DMS 273 treated with DMSO at 0.1 percent for 48 hours (cell line): ENCODE results near the gene DIPK1B.

ENCODE experiments used
- DNase-seq: peaks from one replicate; lab custom pipeline; 2025; lab: John Stamatoyannopoulos, UW

Gene DIPK1B

DNA sequence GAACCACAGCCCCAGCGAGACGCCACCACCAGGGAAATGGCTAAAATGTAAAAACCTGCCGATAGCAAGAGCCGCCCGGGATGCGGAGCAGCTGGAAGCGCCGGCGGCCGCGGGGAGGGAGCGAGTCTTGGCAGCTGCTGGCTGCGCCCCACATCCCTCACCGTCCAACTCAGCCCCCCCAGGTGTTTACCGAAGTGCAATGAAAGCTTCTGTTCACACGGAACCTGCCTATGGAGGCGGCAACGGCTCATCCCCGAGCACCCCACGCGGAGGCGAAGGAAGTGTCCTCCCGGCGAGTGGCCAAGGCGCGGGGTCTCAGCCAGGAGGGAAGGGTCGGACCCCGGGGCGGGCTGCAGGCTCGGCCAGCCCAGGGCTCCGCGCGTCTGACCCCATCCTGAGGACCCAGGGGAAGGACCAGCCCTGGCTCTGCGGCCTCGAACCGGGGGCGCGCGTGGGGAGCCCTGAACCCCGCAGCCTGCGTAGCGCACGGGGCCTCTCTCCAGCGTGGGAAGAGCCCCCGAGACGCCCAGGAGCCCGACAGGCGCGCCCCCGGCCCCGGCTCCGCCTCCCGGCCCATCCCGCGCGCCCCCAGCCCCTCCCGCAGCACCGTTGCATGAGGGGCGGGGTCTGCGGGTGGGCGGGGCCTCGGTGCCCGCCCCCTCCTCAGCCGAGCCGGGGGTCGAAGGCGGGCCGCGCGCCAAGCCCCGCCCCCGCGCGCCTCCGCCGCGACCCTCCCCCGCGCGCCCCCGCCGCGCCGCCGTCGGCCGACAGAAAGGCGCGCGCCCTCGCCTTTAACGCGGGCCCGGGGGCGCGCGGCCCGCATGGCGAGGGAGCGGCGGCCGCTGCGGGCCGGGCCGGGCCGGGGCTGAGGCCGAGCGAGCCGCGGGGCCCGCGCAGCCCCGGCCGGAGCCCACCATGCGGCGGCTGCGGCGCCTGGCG, at the start of gene DIPK1B:
Gene DIPK1B, plus strand, starts transcription at position 822 of the 939 bp plus-strand sequence. Its CDS starts 94 bp downstream, at position 916.
- no peak for DNase-seq

DNA sequence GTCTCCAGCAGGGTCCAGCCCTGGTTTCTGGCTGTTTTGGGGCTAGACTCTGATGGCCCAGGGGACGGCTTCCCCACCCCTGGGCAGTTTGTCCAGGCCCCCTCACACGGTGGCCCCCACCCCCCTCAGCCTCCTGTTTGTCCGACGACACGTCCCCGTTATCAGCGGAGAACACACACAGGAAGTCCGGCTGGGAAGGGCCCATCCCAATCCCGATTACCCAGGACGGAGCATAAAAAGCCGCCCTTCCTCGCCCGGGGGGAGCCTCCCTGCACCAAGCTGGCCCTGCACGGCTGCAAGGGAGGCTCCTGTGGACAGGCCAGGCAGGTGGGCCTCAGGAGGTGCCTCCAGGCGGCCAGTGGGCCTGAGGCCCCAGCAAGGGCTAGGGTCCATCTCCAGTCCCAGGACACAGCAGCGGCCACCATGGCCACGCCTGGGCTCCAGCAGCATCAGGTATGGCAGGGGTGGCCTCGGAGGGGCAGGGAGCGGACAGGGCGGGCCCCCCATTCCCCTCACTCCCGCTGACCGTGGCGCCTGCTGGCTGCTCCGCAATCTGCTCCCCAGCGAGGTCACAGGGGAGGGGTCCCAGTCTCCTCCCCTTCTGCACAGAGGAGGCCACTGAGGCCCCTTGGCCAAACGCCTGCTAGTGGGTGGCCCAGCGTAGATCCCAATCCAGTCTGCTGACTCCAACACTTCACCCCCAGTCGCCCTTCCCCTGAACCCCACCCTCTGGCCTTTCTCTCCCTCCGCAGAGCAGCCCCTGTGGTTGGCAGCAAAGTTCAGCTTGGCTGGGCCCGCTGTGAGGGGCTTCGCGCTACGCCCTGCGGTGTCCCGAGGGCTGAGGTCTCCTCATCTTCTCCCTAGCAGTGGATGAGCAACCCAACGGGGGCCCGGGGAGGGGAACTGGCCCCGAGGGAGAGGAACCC, 49.5 kb upstream of the DIPK1B start, which contains the start of gene EGFL7:
Gene EGFL7, plus strand, starts transcription at position 261 of the 926 bp plus-strand sequence. CDS start 5,367 bp downstream, outside the sequence.
- no peak for DNase-seq

DNA sequence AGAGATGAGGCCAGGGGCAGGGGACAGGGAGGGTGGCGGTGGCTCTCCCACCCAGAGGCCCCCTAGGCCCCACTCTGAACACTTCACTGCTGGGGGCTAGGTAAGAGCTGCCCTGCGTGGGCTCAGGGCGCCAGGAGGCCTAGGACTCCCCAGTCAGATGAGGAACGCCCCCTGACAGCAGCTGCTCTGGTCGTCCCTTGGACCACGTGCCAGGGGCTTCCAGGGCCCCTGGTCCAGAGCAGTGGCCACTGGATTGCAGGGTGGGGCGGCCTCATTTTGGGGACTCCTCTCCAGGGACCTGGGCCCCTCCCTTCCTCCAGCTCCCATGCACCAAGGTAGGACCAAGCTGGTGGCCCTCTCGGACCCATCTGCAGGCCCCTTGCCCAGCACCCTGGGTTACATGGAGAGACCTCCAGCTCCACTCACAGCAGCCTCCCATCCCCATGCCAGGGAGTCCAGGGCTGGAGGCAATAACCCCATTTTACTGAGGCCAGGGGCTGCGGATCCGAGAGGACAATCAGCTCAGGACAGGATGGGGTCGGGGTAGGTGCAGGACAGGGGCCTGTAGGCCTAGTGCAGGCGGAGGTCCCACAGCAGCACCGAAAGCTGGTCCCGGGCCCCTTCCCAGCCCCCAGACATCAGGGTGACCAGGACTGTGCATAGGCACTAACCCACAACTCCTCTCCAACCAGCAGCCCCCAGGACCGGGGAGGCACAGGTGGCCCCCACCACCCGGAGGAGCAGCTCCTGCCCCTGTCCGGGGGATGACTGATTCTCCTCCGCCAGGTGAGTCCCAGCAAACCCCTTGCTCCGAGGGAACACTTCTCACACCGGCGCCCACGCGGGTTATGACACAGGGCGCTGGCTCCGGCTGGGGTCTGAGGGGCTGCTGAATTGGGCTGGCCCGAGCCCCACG, 48.1 kb upstream of the DIPK1B start:
- no peak for DNase-seq

DNA sequence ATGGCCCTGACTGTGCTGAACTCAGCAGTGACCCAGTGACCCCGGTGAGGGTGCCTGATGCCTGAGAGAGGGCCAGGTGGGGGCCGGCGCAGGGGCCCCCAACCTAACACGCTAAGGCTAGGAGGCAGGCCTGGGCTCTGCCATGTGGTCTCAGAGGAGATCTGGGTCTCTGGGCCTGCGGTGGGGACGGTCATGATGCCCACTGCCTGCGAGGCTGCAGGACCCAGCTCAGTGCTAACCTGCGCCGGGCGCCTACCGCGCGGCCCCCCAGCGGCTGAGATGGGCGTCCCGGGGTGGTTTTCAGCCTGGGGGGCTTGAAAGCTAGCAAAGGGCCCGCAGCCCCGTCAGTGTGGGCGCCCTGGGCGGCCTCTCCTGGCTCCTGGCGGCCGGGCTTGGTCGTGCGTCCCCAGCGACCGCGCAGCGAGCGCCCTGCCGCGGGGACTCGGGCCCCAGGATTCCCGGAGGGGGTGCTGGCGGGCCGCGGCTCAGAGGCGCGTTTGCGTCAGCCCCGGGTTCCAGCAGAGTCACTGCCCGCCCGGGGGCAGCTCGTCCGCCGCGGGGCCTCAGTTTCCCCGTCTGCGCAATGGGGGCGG, 47.2 kb upstream of the DIPK1B start:
- no peak for DNase-seq

DNA sequence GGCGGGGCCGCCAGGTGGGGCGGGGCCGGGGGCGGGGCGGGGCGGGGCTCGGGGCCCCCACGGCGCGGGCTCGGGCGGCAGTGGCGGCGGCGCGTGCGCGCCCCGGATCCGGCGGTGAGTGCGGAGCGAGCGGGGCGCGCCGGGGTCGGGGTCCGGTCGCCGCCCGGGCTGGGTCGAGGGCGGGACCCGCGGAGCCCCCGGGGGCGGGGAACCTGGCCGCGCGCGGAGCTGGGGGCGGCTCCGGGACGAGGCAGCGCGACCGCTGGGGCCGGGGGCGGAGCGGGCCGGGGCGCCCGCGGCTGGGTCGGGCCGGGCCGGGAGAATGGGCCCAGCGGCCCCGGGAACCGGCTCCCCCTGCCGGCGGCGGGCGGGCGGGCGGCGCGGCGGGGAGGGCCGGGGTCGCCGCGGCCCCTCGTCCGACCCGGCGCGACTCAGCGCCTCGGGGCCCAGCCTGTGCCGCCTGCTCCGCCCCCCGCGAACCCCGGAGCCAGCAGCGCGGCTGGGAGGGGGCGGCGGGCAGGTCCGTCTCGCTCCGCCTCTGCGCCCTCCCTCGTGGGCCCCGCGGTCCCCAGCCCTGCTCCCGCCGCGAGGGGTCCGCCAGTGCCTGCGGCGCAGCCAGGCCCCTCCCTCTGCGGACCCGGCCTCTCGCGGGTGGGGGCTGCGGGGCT, 46.5 kb upstream of the DIPK1B start:
- no peak for DNase-seq

DNA sequence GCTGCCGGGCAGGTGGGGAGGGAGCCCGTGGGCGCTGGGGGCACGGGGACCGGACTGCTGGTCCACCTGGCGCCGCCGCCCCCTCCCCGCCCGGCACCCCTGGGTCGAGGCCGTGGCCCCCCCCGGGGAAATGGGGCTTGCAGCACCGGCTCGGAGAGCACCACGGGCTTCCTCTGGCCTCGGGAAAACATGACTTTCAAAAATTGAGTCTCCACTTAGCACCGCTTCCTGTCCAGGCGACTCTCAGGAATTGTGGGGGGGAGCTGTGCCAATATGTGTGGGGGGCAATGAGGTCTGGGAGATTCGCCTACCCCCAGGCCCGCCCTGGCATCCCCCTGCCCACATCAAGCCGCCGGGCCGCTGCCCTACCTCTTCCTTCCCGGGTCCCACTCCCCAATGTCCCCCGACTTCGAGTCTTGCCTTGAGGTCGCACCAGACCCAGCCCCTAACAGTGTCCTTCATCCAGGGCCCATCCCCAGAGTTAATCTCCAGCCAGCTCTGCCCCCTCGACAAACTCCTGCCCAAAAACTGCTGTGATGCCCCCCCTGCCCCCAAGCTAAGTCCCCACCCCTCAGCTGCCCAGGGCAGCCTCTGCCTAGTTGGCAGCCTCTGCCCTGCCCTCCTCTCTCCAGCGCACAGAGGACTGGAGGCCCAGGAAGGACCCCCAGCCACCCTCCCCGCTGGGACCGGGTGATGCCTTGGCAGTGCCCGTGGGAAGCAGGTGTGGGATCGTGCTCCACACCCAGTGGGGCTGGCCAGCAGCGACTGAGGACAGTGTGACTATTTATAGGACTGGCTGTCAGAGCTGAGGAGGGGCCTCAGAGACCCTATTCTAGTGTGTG, 45.8 kb upstream of the DIPK1B start:
- DNase-seq = no peak

DNA sequence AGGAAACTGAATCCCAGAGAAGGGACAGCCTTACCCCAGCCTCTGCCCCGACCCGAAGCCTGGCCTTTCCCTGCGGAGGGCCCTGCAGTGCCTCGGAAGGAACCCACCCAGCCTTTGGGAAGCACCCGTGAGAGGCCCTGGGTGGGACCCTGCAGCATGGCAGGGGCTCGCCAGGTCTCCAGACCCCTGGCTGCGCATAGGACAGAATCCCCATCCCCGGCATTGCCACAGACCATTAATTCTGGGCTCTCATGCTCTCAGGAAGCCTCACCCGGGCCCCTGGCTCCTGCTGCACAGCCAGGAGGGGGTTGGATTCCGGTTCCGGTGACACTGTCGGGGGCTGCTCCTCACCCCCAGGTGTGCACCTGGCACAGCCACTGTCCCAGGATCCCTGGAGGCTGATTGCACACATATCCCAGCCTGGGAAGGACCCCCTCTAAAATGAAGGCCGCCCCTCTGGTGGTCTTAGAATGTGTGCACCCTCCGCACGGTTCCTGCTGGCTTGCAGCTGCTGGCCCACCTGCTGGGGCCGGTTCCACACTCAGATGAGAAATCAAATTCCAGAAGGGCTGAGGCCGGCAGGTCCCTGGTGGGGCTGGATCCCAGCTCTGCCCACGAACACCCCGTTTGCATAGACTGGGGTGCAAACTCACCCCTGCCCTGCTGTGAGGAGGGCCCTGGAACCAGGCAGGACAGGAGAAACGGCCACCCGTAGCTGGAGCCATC, 45.0 kb upstream of the DIPK1B start:
- DNase-seq = no peak

DNA sequence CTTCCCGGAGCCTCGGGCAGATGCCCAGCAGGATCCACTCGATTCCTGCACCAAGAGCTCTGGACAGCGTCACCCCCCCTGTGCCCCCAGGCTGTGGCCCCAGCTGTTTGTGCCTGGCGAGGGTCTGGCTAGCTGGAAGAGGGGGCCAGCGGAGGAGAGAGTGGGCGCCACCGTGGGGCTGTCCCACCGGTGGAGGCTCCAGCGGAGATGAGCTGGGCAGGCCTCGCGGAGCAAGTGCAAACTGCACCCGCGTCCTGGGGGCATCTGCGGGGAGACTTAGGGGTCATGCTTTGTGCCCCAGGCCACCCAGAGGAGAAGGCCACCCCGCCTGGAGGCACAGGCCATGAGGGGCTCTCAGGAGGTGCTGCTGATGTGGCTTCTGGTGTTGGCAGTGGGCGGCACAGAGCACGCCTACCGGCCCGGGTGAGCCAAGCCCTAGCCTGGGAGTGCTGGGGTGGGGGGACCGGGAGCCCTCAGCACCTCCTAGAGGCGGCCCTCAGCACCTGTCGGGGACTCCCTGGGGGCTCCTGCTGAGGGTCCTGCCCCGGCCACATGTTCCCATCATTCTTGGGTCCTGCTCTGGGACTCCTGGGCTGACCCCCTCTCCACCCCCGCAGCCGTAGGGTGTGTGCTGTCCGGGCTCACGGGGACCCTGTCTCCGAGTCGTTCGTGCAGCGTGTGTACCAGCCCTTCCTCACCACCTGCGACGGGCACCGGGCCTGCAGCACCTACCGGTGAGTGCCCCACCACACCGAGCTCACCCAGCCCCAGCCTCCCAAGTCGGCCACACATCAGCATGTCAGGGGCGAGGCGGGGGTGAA, 44.2 kb upstream of the DIPK1B start:
- DNase-seq = no peak

DNA sequence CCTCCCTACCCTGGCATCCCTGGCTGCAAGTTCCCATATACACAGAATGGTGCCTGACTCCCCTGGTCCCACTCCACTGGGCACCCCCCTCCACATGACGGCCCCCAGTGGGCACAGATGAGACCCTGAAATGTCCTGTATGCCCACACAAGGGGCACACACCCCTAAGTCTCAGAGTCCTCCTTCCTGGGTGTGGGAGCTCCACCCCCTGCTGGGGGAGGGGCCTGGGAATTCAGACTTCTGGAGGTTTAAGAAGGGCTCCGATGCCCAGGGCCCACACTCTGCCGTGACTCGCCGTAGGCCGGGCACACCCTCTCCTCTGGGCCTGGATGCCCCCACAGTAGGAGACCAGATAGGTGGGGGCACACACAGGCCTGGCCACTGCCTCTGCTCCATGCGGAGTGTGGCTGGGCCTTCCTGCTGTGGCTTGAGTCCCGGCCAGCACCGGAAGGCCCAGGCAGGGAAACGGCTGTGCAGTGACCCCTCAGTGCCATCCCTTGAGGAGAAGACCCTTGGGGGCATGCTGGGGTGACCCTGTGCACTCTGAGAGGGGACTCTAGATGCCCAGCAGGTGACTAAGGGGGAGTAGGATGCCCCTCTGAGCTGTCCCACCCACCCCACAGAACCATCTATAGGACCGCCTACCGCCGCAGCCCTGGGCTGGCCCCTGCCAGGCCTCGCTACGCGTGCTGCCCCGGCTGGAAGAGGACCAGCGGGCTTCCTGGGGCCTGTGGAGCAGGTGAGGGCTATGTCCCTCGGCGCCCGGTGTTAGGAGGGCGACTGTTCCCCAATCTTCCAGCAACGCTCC, 43.2 kb upstream of the DIPK1B start:
- no peak for DNase-seq

DNA sequence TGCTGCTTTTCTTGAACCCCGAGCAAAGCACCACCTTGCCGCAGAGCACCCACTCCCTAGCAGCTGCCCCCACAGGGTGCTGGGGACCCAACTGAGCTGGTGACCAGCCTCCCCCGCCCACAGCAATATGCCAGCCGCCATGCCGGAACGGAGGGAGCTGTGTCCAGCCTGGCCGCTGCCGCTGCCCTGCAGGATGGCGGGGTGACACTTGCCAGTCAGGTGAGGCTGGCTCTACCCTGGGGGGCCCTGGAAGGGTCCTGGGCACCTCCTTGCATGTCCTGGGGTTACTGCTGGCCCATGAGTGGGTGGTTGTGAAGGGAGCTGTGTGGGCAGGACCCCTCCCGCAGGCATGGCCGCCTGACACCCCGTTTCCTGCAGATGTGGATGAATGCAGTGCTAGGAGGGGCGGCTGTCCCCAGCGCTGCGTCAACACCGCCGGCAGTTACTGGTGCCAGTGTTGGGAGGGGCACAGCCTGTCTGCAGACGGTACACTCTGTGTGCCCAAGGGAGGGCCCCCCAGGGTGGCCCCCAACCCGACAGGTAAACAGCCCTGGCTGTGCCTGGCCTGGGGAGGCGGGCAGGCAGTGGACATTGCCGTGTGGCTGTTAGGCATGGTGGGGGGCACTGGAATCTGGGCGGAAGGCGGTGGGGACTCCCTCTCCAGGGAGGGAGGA, 42.4 kb upstream of the DIPK1B start:
- no peak for DNase-seq

DNA sequence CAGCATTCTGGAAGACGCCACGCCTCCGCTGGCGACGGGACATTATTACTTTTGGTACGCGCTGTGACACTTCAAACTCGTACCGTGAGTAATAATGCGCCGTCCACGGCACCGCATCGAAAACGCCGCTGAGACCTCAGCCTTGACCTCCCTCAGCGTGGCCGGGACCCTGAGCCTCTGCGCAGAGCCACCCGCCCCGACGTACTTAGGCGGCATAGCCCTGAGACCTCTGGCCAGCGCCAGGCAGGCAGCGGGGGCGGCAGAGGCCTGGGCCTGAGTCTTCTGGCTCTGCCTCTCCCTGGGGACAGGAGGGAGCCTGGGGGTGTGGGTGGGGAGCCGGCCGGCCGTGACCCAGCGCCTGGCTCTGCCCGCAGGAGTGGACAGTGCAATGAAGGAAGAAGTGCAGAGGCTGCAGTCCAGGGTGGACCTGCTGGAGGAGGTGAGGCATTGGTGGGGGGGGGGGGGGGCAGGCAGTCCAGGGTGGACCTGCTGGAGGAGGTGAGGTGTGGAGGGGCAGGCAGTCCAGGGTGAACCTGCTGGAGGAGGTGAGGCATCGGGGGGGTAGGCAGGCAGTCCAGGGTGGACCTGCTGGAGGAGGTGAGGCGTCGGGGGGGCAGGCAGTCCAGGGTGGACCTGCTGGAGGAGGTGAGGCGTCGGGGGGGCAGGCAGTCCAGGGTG, 41.7 kb upstream of the DIPK1B start:
- no peak for DNase-seq

DNA sequence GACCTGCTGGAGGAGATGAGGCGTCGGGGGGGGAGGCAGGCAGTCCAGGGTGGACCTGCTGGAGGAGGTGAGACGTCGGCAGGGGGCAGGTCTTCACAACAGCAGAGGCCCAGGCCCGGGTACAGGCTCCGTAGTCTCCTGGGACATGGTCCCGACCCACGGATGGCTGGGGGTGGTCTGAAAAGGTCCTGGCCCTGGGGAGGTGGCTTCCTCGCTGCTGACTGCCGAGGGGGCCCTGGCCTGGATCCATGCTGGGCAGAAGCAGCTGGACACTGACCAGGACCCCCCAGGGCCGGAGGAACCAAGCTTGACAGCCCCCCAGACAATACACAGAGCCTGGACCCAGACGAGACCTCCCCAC, 41.1 kb upstream of the DIPK1B start:
- DNase-seq = no peak

DNA sequence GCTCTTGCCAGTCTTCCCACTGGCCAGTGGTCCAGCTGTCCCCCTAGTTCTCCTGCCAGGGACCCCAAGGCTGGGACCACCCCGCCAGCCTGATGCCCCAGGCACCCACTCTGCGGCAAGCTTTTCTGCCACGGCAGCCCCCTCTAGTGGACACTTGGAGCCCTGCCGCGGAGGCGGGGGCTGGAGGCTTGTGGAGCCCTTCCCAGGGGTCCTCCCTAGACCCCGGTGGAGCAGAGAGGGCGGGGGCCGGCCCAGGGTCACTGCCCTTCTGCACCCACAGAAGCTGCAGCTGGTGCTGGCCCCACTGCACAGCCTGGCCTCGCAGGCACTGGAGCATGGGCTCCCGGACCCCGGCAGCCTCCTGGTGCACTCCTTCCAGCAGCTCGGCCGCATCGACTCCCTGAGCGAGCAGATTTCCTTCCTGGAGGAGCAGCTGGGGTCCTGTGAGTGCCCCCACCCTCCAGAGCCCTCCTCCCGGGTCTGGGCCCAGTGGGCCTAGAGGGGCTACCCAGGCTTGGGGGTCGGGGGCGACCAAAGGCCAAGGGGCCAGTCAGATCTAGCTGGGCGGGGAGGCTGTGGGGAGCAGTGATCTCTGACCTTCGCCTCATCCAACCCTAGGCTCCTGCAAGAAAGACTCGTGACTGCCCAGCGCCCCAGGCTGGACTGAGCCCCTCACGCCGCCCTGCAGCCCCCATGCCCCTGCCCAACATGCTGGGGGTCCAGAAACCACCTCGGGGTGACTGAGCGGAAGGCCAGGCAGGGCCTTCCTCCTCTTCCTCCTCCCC, 40.5 kb upstream of the DIPK1B start:
- no peak for DNase-seq

DNA sequence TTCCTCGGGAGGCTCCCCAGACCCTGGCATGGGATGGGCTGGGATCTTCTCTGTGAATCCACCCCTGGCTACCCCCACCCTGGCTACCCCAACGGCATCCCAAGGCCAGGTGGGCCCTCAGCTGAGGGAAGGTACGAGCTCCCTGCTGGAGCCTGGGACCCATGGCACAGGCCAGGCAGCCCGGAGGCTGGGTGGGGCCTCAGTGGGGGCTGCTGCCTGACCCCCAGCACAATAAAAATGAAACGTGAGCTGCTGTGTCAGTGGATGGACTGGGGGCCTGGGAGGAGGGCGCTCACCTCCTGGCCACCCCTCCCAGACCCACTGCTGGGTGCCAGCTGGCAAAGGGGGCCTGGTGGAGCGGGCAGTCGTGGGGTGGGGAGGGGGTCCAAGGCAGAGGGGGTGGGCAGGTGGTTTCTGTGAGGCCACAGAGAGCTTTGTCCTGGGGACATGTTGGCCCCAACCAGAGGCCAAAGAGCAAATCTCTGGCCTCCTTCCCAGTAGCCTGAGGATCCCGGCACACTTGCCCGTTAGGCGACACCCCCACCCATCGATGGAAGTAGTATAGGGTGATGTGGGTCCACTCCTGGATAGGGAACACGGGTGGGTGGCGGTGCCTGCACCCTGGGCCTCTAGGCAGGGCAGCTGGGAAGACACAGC, 39.8 kb upstream of the DIPK1B start:
- DNase-seq = no peak
